Measurements from ENCODE around the gene SLC9A3.

The SLC9A3 gene

DNA sequence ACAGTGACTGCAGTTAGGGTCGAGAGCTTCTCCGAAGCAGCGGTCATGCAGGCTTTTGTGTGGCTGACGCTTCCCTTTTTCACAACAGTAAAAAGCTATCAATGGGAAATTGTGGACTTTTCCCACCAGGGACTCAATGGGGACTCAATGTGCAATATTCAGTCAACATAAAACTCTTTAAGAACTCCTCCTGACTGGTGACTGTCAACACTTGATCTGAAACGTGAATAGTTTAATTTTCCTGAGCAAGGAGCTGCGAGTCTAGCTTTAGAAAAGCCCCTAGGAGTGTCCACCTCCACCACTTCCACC, 52.5 kb downstream of the SLC9A3 start:
- TF ChIP-seq, protein P1, sequence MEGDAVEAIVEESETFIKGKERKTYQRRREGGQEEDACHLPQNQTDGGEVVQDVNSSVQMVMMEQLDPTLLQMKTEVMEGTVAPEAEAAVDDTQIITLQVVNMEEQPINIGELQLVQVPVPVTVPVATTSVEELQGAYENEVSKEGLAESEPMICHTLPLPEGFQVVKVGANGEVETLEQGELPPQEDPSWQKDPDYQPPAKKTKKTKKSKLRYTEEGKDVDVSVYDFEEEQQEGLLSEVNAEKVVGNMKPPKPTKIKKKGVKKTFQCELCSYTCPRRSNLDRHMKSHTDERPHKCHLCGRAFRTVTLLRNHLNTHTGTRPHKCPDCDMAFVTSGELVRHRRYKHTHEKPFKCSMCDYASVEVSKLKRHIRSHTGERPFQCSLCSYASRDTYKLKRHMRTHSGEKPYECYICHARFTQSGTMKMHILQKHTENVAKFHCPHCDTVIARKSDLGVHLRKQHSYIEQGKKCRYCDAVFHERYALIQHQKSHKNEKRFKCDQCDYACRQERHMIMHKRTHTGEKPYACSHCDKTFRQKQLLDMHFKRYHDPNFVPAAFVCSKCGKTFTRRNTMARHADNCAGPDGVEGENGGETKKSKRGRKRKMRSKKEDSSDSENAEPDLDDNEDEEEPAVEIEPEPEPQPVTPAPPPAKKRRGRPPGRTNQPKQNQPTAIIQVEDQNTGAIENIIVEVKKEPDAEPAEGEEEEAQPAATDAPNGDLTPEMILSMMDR (IDR thresholded peaks at IDR 0.05; ENCODE audit: borderline replicate concordance, control extremely low read depth, extremely low read depth, insufficient read depth, missing control alignments), result no peak
- DNase-seq (ENCODE audit: low spot score), result no peak
- in situ Hi-C loops (cut with MboI; ENCODE audit: low sequenced_read_pairs, unreplicated experiment), result no loop called here

DNA sequence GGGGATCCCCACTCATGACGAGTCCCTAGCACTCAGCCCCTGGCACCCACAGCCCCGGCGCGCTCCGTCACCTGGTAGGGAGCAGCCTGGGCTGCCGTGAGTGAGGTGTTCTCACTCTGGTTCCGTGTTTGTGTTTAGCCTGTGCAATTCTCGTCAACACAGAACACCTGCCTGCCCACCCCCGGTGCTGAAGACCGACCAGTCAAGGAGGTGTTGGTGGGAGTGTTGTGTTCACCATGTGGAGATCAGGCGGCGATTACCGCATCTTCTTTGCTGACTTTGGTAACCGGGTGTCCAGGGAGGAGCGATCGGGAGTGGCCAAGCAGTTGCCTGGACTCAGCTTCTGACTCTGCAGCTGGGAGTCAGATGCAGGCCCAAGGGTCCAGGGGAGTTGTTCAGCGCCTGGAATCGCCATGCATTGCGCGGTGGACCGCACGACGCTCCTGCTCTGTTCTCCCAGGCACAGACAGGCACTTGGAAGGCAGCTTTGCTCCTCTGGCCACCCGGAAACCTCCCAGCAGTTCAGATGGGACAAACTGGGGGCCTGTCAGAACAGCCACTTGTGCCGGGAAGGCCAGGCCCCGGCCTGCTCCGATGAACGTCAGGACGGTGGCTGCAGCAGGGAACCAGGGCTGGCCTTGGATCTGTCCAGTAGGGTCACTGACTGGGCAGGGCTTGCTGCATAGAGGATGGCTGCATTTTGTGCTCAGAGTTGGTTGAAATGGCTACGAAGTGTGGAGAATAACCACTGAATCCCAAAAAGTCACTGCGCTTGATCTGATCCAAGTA, 53.1 kb downstream of the SLC9A3 start:
- in situ Hi-C loops (cut with MboI; ENCODE audit: low sequenced_read_pairs, unreplicated experiment), result no loop called here
- TF ChIP-seq, protein P1 (IDR thresholded peaks at IDR 0.05; ENCODE audit: borderline replicate concordance, control extremely low read depth, extremely low read depth, insufficient read depth, missing control alignments), result no peak
- no peak for DNase-seq (ENCODE audit: low spot score)

DNA sequence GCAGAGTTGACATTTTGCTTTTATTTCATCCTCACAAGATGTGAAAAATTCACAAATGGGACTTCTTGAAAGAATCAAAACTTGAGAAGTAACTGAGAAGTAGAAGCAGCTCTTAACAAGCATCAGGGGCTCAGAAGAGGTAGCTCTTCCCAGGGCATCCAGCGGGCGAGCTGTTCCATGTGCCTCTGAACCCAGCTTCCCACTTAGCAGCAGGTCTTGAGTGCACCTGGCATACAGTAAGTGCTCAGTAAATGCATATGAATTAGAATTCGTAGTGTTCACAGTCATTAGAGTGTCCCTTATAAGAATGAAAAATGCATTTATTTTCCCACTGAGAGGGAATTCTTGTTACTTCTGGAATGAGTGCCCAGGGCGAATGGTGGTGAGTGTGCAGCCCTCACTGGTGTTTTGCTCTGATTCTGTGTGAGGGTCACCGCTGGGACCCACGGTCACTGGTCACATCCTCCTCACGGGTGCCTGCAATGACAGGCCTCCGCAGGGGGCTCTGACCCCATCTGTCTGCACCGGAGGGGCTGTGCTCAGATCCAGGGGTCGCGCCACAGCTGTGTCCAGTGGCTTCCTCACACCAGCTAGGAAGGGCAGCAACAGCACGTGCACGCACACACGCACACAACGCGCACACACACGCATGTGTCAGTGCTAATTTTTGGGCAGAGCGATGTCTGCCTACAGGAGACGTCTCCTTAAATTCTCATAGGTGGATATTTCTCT, 54.3 kb downstream of the SLC9A3 start:
- in situ Hi-C loops (cut with MboI; ENCODE audit: low sequenced_read_pairs, unreplicated experiment), result no loop called here
- TF ChIP-seq, protein P1 (IDR thresholded peaks at IDR 0.05; ENCODE audit: borderline replicate concordance, control extremely low read depth, extremely low read depth, insufficient read depth, missing control alignments), result no peak

DNA sequence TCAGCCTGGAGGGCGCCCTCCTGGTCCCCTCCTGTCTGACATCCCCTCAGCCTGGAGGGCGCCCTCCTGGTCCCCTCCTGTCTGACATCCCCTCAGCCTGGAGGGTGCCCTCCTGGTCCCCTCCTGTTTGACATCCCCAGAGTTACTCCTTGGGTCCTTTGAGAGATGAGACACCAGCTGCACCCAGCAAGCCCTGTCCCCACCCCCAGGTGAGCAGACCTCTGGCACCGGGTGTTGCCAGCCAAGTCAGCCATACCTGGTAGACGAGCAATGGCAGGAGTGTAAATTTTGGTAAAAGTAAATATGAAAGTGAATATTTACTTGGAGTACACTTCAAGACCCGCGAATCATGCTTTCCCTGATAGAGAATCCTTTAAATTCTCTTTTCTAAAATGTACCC, 55.8 kb downstream of the SLC9A3 start:
- TF ChIP-seq, protein P1 (IDR thresholded peaks at IDR 0.05; ENCODE audit: borderline replicate concordance, control extremely low read depth, extremely low read depth, insufficient read depth, missing control alignments), result no peak
- in situ Hi-C loops (cut with MboI; ENCODE audit: low sequenced_read_pairs, unreplicated experiment), result no loop called here
- no peak for DNase-seq (ENCODE audit: low spot score)

More for the DNA sequence above, 54.3 kb downstream of the SLC9A3 start:
- no peak for DNase-seq (ENCODE audit: low spot score)

DNA sequence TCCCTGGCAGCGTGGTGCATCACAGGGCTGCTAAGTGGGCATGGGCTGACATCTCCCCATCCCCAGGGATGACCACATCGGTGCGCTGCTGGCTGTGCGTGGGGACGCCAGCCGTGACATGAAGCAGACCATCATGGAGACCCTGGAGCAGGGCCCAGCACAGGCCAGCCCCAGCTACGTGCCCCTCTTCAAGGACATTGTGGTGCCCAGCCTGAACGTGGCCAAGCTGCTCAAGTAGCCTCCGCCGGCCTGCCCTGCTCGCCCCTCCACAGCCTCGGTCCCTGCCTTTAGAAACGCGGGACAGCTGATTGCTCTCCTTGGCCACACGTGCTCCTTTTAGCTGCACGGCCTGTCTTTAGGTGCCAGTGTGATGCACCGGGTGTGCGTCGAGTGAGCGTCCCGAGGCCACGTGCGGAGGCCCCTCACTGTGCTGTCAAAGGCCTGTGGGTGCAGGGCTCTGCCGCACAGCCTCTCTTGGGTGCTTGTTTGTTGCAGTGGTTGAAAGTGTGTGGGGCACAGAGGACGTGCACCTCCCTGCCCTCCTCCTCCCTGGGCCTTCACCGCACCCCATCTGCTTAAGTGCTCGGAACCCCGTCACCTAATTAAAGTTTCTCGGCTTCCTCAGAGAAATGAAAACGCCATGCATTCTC, 57.5 kb downstream of the SLC9A3 start:
- in situ Hi-C loops (cut with MboI; ENCODE audit: low sequenced_read_pairs, unreplicated experiment), result no loop called here
- TF ChIP-seq, protein P1 (IDR thresholded peaks at IDR 0.05; ENCODE audit: borderline replicate concordance, control extremely low read depth, extremely low read depth, insufficient read depth, missing control alignments), result no peak

DNA sequence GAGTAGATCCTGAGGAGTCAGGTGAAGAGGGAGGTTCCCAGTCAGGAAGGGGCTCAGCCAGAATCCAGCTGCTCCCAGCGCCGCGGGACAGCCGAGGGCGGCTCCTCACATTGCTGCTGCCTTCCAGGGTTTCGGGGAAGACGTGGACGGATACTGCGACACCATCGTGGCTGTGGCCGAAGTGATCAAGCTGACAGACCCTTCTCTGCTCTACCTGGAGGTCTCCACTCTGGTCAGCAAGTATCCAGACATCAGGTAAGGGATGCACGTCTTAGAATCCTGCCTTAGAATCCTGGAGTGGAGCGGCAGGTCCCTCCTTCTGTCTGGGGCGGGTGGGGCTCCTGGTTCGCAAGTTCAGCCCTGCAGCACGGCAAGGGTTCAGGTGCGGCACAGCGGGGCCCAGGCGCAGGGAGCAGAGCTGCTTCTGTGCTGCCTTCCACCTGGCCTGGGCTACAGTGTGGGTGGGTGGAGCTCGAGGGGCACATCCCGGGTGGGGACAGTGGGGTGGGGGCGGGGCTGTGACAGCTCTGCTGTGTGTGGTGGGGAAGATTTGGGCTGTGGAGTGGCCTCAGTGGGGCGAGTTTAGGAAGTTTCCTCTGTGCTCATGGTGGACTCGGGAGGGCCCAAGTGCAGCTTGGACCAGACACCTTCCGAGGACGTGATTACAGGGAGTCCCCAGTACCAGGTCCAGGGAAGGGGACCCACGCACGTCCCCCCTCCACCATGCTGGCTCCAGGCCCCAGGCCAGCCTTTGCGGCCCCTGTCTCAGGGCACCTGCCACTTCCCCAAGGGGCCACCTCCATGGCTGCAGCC, 58.5 kb downstream of the SLC9A3 start:
- TF ChIP-seq, protein P1 (IDR thresholded peaks at IDR 0.05; ENCODE audit: borderline replicate concordance, control extremely low read depth, extremely low read depth, insufficient read depth, missing control alignments), result no peak
- no peak for DNase-seq (ENCODE audit: low spot score)
- in situ Hi-C loops (cut with MboI; ENCODE audit: low sequenced_read_pairs, unreplicated experiment), result no loop called here

More for the DNA sequence above, 57.5 kb downstream of the SLC9A3 start:
- DNase-seq (ENCODE audit: low spot score), result no peak

Data from GM13976 (cell line).